GM10266 (cell line): ENCODE measurements around the gene RFTN1.

Source experiments
- DNase-seq: peaks from one replicate; pipeline ENCODE4 v3.0.0; 2012; ENCODE audit errors: extremely low spot score
- TF ChIP-seq, protein P1 (sequence below): IDR thresholded peaks from 2 replicates; pipeline ENCODE4 v1.5.1; 2012; ENCODE audit warnings: mild to moderate bottlenecking, low read depth; ENCODE audit not compliant: control insufficient read depth, insufficient read depth; ENCODE audit errors: missing control alignments

RFTN1 gene

DNA sequence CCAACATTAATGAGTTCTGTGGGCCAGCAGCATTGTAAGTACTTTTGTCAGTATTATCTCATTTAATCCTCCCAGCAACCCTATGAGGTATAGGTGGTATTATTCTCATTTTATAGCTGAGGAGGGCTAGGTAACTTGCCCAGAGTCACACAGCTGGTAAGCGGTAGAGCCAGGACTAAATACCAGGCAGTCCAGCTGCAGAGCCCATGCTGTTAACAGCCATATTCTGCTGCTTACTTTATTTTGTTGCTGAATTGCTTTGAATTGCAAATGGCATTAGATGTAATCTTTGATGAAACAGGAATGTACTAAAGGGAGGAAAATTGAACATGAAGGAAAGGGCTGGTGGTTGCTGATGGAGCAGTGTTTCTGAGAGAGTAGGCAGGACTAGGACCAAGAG is 228.9 kb downstream of the RFTN1 start:
- TF ChIP-seq, protein P1, sequence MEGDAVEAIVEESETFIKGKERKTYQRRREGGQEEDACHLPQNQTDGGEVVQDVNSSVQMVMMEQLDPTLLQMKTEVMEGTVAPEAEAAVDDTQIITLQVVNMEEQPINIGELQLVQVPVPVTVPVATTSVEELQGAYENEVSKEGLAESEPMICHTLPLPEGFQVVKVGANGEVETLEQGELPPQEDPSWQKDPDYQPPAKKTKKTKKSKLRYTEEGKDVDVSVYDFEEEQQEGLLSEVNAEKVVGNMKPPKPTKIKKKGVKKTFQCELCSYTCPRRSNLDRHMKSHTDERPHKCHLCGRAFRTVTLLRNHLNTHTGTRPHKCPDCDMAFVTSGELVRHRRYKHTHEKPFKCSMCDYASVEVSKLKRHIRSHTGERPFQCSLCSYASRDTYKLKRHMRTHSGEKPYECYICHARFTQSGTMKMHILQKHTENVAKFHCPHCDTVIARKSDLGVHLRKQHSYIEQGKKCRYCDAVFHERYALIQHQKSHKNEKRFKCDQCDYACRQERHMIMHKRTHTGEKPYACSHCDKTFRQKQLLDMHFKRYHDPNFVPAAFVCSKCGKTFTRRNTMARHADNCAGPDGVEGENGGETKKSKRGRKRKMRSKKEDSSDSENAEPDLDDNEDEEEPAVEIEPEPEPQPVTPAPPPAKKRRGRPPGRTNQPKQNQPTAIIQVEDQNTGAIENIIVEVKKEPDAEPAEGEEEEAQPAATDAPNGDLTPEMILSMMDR: no peak
- DNase-seq: no peak

DNA sequence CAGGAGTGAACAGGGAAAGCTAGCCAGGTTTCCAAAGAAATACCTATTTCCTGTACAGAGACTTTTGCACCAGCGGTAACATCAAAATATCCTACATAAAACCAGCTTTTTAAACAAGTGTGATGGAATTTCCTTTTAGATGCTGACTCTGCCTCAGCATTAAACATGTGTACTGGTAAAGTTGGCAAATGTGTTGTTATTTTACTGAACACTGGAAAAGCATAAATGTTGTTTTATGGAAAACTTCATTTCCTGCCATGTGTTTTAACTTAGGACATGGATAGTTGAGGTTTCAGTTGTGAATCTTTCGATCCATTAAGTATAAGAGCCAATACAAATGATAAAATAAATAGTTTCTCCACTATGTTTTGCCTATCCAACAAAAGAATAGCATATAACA is 232.8 kb downstream of the RFTN1 start:
- TF ChIP-seq, protein P1: no peak

DNA sequence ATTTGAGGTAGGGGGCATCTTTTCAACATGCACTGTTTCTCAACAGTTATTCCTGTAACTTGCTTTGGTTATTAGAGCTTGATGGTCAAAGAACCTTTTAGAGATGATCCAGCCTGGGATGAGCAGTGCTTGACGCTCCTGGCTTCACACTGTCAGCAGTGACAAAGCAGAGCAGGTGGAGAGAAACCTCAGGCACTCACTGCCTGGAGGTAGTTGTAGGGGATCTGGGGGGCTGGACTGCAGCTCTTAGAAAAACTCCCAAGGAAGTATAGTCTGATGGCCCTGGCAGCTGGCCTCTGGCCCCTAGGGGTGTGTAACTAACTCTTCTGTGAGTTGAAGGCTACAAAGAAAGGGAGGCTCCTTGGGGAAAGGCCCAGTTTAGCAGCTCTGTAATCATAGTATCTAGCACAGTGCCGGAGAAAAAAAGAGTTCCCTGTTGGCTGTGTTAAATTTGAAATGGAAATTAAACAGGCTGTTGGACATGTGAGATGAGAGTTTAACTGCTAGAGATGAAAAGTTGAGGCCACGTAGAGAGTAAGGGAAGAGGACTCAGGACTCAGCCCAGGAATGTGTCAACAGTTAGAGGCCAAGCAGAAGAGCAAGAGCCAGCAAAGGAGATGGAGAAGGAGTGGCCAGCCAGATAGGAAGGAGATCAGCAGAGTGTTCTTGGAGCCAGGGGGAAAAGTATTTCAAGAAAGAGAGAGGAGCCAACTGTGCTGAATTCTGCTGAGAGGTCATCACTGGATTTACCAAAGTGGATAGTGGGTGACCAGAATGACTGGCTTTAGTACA is 234.3 kb downstream of the RFTN1 start:
- TF ChIP-seq, protein P1: no peak

More for the DNA sequence above, 232.8 kb downstream of the RFTN1 start:
- DNase-seq: no peak

DNA sequence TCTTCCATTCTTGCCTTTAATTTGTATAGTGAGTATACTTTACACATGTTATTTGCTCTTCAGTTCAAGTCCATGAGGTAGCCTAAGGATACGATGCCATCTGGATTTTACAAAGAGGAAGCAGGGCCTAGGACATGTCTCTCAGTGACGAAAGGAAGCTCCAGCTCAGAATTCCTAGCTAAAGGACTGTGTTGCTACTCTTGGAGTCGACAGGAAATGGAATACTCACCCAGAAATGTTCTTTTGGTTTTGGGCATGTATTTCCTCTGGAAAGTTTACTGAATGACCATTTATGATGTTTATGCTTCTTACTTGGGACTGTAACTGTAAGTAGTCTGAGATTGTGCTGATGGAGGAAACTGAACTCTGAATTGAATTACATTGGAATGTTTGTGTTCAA is 236.0 kb downstream of the RFTN1 start:
- TF ChIP-seq, protein P1: no peak
- no peak for DNase-seq

More for the DNA sequence above, 234.3 kb downstream of the RFTN1 start:
- no peak for DNase-seq

DNA sequence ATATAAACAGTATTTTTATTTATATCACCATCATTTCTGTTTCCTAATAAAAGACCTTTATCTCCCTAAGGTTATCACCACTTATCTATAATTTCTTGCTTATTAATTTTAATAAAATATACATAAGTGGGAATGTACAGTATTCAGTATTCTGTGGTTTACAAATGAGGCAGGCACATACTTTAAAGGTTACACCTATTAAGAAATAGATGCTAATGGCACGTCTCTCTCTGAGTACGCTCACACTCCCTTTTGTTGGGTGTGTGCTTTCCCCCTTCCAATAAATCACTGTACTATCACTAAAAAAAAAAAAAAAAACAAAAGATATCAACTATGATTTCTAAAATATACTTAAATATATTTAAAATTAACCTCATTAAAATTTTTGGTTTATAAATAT is 239.6 kb downstream of the RFTN1 start:
- TF ChIP-seq, protein P1: no peak
- DNase-seq: no peak

DNA sequence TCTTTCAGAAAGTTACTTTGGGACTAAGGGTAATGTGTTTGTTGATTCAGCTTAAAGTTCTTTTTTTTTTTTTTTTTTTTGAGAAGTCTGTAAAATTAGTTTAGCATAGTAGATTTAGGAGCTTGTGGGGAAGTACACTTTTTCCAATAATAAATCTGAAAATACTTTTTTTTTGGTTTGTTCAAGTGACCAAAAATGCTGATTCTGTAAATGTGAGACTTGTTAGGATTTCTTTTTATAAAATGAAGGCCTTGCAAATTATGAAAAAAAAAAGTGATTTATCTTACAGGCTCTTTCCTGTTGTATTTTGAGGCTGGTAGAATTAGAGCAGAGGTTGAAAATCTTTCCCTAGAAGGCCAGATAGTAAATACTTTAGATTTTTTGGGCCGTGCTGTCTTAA is 240.9 kb downstream of the RFTN1 start:
- TF ChIP-seq, protein P1: no peak
- DNase-seq: no peak

DNA sequence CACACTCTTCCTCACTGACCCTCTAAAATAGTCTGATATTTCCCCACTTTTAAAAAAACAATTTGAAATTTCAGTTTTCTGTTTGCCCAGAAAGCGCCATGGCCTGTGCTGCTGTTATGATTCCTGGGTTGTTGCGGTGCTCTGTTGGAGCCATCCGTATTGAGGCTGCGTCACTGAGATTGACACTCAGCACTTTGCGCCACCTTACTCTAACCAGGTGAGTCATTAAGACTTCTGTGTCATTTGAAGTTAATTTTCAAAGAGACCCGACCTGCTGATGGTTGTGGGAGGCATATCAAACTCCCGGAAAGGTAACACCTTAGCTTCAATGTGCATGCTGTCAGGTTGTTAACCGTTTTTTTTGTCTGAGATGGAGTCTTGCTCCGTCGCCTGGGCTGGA is 242.6 kb downstream of the RFTN1 start:
- DNase-seq: no peak
- TF ChIP-seq, protein P1: no peak
